ENCODE measurements around the gene TMEM37.

- TF ChIP-seq YY1 (IDR thresholded peaks at IDR 0.05; ENCODE audit: insufficient read depth, insufficient read length) (no peak), SUZ12 (IDR thresholded peaks at IDR 0.05; ENCODE audit: extremely low read depth, insufficient read depth, insufficient read length) (no peak), ZNF274 (IDR thresholded peaks at IDR 0.05; ENCODE audit: low read depth, low read length) (no peak)
Observed at GRCh38 chr2:119439574-119440500, 8.2 kb downstream of the TMEM37 start.
